Nephron (organoid): ENCODE measurements around the gene SEL1L.
"Not testable (repeated sequence)": the region's sequence is repeated elsewhere in the genome, so short reads cannot be mapped to it uniquely, and the experiment has no call there.

Experiments used
- H3K27ac Mint-ChIP-seq, 3 experiments: 2 replicates each; pipeline ENCODE4 v1.8.0; 2020; ENCODE audit warnings: mixed read lengths in 3 of 3, mild to moderate bottlenecking in 2 of 3, moderate library complexity in 1 of 3
- H3K27me3 Mint-ChIP-seq: 2 replicates; pipeline ENCODE4 v1.8.0; 2021; ENCODE audit warnings: low read depth, mild to moderate bottlenecking, moderate library complexity, mixed read lengths
- H3K36me3 Mint-ChIP-seq: 2 replicates; pipeline ENCODE4 v1.8.0; 2020; ENCODE audit warnings: low read depth, mixed read lengths
- H3K4me1 Mint-ChIP-seq: 2 replicates; pipeline ENCODE4 v1.8.0; 2020; ENCODE audit warnings: mixed read lengths
- H3K4me3 Mint-ChIP-seq, 3 experiments: 2 replicates each; pipeline ENCODE4 v1.8.0; 2020; ENCODE audit warnings: mild to moderate bottlenecking in 3 of 3, mixed read lengths in 3 of 3, moderate library complexity in 2 of 3
- H3K9me3 Mint-ChIP-seq: 2 replicates; pipeline ENCODE4 v1.8.0; 2020; ENCODE audit warnings: mixed read lengths
- TF ChIP-seq, protein P1 (sequence below), 3 experiments: fragments of 200-600 bp; sonication (generic); IDR thresholded peaks; one replicate each; pipeline ENCODE4 v1.5.0; 2021; ENCODE audit warnings: antibody characterized with exemption in 3 of 3; ENCODE audit not compliant: unreplicated experiment in 3 of 3

The SEL1L gene

DNA sequence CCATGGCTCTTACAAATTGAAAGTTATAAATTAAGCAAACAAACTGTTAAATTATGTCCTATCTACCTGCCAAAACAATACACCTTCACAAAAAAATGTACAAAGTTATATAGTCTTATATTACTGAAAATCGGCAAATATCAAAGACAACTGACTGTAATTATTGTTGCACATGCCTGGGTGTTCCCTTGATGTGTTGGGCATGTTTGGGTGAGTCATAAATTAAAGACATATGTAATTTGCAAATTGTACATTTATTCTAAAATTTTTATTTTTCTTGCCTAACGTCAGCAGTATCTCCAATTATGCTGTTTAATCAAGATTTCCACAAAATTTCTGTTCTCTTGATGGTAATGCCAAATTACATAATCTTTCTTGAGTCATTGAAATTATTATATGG, 22.0 kb upstream of the SEL1L start:
- no peaks in the 10 kb centered on the region for H3K4me1 Mint-ChIP-seq
- no peak overlapping the region for H3K4me3 Mint-ChIP-seq
- no peak overlapping the region for H3K27ac Mint-ChIP-seq
- H3K27me3 Mint-ChIP-seq = peaks cover 5% of the 10 kb centered on the region
- H3K9me3 Mint-ChIP-seq = no peaks in the 10 kb centered on the region
- TF ChIP-seq, protein P1, sequence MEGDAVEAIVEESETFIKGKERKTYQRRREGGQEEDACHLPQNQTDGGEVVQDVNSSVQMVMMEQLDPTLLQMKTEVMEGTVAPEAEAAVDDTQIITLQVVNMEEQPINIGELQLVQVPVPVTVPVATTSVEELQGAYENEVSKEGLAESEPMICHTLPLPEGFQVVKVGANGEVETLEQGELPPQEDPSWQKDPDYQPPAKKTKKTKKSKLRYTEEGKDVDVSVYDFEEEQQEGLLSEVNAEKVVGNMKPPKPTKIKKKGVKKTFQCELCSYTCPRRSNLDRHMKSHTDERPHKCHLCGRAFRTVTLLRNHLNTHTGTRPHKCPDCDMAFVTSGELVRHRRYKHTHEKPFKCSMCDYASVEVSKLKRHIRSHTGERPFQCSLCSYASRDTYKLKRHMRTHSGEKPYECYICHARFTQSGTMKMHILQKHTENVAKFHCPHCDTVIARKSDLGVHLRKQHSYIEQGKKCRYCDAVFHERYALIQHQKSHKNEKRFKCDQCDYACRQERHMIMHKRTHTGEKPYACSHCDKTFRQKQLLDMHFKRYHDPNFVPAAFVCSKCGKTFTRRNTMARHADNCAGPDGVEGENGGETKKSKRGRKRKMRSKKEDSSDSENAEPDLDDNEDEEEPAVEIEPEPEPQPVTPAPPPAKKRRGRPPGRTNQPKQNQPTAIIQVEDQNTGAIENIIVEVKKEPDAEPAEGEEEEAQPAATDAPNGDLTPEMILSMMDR (IDR thresholded peaks at IDR 0.05; ENCODE audit: unreplicated experiment in 3 of 3) = no peak
- no peaks in the 10 kb centered on the region for H3K36me3 Mint-ChIP-seq

DNA sequence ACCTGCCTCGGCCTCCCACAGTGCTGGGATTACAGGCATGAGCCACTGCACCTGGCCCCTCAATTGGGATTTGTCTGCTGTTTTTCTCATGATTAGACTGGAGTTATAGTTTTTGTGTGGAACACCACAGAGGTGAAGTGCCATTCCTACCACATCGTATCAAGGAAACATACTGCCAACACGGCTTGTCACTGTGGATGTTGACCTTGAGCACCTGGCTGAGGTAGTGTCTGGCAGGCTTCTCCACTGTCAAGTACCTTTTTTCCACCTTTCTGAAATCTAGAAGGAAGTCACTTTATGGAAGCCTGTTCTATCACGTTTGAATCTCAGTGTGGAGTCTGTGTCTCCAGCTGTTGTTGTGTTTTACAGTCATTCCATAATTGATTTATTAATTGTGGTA, 21.4 kb upstream of the SEL1L start:
- Mint-ChIP-seq H3K27me3 (peaks cover 5% of the 10 kb centered on the region), H3K4me3 (no peak overlapping the region), H3K27ac (no peak overlapping the region), H3K4me1 (no peaks in the 10 kb centered on the region), H3K9me3 (no peaks in the 10 kb centered on the region), H3K36me3 (no peaks in the 10 kb centered on the region)
- TF ChIP-seq, protein P1 (IDR thresholded peaks at IDR 0.05; ENCODE audit: unreplicated experiment in 3 of 3) = no peak

DNA sequence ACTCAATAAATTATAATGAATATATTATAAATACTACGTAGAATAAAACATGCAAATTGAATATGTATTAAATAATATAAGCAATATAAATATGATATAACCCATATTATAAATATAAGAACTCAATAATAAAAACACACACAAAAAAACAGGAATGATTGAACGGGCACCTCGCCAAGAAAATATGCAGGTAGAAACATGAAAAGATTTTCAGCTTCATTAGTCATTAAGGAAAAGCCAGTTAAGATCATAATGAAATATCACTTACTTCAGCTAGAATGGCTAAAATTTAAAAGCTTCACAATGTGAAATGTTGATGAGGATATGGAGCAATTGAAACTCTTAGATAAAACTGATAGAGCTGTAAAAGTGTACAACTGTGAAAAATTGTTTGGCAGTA, 17.8 kb upstream of the SEL1L start:
- TF ChIP-seq, protein P1 (IDR thresholded peaks at IDR 0.05; ENCODE audit: unreplicated experiment in 3 of 3) = no peak
- no peaks in the 10 kb centered on the region for H3K36me3 Mint-ChIP-seq
- peaks cover 5% of the 10 kb centered on the region for H3K27me3 Mint-ChIP-seq
- no peaks in the 10 kb centered on the region for H3K4me1 Mint-ChIP-seq
- H3K27ac Mint-ChIP-seq = no peak overlapping the region
- H3K4me3 Mint-ChIP-seq = no peak overlapping the region
- H3K9me3 Mint-ChIP-seq = no peaks in the 10 kb centered on the region

DNA sequence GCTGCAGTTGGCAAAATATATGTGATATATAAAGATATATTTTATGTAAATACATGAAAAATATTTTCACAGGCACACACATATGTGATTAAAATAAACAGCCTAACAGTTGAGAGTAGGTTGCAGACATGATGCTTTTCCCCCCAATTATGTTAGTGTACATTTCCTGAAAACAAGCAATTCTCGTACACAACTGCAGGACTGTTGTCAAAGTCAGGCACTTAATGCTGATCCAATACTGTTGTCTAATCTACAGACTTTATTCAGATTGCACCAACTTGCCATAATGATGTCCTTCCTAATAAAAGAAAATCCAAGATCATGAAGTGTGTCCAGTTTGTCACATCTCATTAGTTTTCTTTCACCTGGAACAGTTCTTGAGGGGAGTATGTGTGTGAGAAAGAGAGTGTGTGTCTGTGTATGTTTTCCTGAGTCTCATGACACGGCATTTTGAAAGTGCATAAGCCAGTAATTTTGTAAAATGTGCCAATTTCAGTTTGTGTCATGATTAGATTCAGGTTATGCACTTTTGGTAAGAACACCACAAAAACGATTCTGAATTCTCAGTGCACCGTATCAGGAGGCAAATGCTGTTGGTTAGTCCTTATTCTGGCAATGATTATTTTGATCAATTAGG, 16.5 kb upstream of the SEL1L start:
- TF ChIP-seq, protein P1 (IDR thresholded peaks at IDR 0.05; ENCODE audit: unreplicated experiment in 3 of 3) = no peak
- Mint-ChIP-seq H3K9me3 (no peaks in the 10 kb centered on the region), H3K27ac (no peak overlapping the region), H3K4me3 (no peak overlapping the region), H3K4me1 (no peaks in the 10 kb centered on the region), H3K27me3 (peaks cover 5% of the 10 kb centered on the region), H3K36me3 (no peaks in the 10 kb centered on the region)

DNA sequence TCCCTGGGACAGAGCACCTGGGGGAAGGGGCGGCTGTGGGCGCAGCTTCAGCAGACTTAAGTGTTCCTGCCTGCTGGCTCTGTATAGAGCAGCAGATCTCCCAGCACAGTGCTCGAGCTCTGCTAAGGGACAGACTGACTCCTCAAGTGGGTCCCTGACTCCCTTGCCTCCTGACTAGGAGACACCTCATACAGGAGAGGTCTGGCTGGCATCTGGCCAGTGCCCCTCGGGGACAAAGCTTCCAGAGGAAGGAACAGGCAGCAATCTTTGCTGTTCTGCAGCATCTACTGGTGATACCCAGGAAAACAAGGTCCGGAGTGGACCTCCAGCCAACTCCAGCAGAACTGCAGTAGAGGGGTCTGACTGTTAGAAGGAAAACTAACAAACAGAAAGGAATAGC, 7.6 kb upstream of the SEL1L start:
- H3K9me3 Mint-ChIP-seq = peaks cover 12% of the 10 kb centered on the region
- H3K27ac Mint-ChIP-seq, H3K36me3 Mint-ChIP-seq, H3K4me3 Mint-ChIP-seq, H3K4me1 Mint-ChIP-seq, H3K27me3 Mint-ChIP-seq: not testable (repeated sequence)

DNA sequence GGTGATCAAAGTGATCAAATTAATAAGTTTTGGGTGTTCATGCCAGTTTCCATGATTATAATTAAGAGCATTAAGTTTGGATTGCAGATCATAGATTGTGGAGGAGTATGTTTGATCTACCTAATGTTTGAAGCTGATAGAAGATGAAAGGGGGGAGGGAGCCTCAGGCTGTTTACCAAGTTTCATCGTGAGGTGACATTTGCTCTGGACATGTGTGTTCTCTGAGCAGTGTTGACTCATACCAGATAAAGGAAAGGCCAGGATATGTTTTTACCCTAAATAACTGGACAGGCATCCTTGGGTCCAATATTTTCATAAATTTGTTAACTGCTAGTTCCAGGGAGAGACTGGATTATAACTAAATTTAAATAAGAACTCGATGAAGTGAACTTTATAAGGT, 3.5 kb upstream of the SEL1L start:
- Mint-ChIP-seq H3K27me3 (no peaks in the 10 kb centered on the region), H3K9me3 (peaks cover 7% of the 10 kb centered on the region), H3K27ac (no peak overlapping the region), H3K36me3 (no peaks in the 10 kb centered on the region), H3K4me1 (peaks cover 19% of the 10 kb centered on the region), H3K4me3 (no peak overlapping the region)
- TF ChIP-seq, protein P1 (IDR thresholded peaks at IDR 0.05; ENCODE audit: unreplicated experiment in 3 of 3) = no peak
